ENCODE results near the gene KHDC1L.

KHDC1L gene

DNA sequence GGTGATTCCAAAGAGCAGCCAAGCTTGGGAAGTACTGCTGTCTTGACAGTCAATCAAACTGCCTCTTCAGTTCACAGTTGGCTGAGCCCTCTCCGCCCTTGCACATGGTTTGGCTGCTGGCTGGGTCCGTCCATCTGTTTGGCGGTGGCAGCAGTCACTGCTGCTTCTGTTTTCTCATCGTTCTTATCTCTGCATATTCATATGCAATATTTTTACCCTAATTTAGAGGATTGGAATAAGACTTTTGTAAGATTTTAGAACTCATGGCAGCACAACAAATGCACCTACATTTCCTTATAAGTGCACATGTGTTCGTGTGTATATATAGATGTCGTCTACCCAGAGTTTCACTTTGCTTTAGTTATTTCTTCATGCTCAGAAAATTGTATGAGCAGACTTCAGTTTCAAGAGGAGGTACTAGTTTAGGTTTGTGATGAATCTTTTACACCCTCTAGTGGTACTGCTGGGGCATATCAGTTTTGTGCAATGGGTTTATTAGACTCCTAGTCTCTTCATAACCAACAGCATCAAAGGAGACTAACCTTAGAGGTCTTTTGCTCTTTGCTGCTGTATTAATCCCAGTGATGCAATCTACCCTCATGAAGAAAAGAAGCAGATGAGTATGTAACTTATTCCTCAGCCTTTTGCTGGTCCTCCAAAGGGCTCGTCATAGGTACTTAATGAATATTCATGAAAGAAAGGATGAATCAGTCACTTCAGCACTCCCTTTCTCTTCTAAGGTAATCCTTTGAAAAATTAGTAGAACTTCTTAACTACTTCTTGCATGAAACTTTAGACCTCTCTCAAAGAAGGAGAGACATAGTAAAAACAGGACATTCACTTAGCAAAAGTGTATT, 44.3 kb downstream of the KHDC1L start:
- TF ChIP-seq, protein P1, sequence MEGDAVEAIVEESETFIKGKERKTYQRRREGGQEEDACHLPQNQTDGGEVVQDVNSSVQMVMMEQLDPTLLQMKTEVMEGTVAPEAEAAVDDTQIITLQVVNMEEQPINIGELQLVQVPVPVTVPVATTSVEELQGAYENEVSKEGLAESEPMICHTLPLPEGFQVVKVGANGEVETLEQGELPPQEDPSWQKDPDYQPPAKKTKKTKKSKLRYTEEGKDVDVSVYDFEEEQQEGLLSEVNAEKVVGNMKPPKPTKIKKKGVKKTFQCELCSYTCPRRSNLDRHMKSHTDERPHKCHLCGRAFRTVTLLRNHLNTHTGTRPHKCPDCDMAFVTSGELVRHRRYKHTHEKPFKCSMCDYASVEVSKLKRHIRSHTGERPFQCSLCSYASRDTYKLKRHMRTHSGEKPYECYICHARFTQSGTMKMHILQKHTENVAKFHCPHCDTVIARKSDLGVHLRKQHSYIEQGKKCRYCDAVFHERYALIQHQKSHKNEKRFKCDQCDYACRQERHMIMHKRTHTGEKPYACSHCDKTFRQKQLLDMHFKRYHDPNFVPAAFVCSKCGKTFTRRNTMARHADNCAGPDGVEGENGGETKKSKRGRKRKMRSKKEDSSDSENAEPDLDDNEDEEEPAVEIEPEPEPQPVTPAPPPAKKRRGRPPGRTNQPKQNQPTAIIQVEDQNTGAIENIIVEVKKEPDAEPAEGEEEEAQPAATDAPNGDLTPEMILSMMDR (IDR thresholded peaks at IDR 0.05): peak; percentile 83 to 88
- intact Hi-C loops (cut with DNase I; ENCODE audit: low total_unique reads): loop anchor here (10.0 kb wide), 1 partner anchor 766 kb away; no protein-coding TSS in a partner anchor
- peak overlapping the region; percentile 29 to 30 for H3K4me3 ChIP-seq

GRCh38 chr6:73180076-73180738, 45.1 kb downstream of the KHDC1L start:
- Histone ChIP-seq H3K4me3 (peak overlapping the region in 1 of 2 donors; percentile 30), H3K4me1 (no peaks in the 10 kb centered on the region), H3K36me3 (no peaks in the 10 kb centered on the region), H3K27me3 (no peaks in the 10 kb centered on the region), H3K27ac (no peak overlapping the region), H3K9me3 (no peaks in the 10 kb centered on the region)
- TF ChIP-seq, protein P1 (IDR thresholded peaks at IDR 0.05): no peak
- no peak for DNase-seq
- intact Hi-C loops (cut with DNase I; ENCODE audit: low total_unique reads): loop anchor here (10.0 kb wide), 1 partner anchor 765 kb away; no protein-coding TSS in a partner anchor

More for the DNA sequence above, 44.3 kb downstream of the KHDC1L start:
- H3K9me3 ChIP-seq: no peaks in the 10 kb centered on the region
- no peaks in the 10 kb centered on the region for H3K27me3 ChIP-seq
- no peak for DNase-seq
- no peaks in the 10 kb centered on the region for H3K36me3 ChIP-seq
- no peaks in the 10 kb centered on the region for H3K4me1 ChIP-seq
- H3K27ac ChIP-seq: no peak overlapping the region

DNA sequence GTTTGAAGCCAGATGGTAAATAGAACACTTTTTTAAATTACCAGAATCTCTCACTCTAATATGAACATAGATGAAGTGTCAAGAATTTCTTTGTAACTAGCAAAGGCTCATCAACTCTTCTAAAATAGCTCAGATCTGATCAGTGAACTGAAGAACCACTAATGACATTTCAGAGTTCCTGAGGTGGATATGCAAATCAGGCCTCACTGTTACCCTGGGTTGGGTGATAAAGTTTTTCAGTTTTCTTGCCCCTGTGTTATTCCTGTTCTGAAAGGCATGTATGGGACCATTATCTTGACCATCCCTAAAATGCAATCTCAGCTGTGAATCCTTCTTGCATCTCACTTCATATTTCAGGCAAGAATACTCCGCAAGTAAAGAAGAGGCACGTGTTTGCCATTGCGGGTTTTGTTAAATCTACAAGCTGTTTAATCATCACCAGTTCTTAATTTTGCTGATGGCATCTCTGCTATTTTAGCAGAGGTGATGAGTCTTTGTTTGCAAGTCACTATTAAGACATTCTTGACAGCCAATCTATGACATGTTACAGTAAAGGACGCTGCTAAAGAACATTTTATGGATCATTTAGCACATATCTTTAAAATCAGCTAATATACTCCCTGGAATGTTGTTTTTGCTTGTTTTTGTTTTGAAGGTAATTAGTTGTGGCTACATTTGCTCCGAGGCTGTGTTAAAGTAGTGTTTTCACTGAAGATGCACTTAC, 47.9 kb downstream of the KHDC1L start:
- H3K4me3 ChIP-seq: no peak overlapping the region
- DNase-seq: no peak
- no peaks in the 10 kb centered on the region for H3K4me1 ChIP-seq
- intact Hi-C loops (cut with DNase I; ENCODE audit: low total_unique reads): loop anchor here (10.0 kb wide), 1 partner anchor 547 kb away; no protein-coding TSS in a partner anchor
- no peaks in the 10 kb centered on the region for H3K27me3 ChIP-seq
- no peak overlapping the region for H3K27ac ChIP-seq
- no peaks in the 10 kb centered on the region for H3K9me3 ChIP-seq
- no peaks in the 10 kb centered on the region for H3K36me3 ChIP-seq
- TF ChIP-seq, protein P1 (IDR thresholded peaks at IDR 0.05): no peak

DNA sequence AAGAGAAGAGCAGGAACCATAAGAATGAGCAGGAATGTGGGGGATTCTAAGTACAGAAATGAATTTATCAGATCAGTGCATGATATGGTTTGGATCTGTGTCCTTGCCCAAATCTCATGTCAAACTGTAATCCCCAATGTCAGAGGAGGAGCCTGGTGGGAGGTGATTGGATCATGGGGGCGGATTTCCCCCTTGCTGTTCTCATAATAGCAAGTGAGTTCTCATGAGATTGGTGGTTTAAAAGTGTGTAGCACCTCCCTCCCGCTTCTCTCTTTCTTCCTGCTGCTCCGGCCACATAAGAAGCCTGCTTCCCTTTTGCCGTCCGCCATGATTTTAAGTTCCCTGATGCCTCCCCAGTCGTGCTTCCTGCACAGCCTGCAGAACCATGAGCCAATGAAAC, 49.2 kb downstream of the KHDC1L start:
- no peaks in the 10 kb centered on the region for H3K36me3 ChIP-seq

DNA sequence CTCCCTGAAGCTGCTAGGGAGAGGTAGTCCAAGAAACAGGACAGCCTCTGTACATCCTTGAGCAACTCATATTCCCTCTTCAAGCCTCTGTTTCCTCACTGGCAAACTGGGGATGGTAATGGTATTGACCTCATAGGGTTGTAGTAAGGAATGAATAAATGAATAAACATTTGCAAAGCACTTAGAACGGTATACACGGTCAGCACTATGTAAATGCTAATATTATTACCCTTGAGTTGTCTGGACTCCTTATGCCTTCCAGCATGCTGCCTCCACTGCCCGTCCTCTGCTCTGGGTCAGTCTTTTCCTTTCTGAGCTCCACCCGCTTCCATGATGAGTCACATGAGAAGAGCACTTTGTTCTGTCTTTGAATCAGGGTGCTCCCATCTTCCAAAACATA, 50.6 kb downstream of the KHDC1L start:
- H3K9me3 ChIP-seq: no peaks in the 10 kb centered on the region
- TF ChIP-seq, protein P1 (IDR thresholded peaks at IDR 0.05): no peak
- no peak overlapping the region for H3K4me3 ChIP-seq
- intact Hi-C loops (cut with DNase I; ENCODE audit: low total_unique reads): loop anchor here (10.0 kb wide), 1 partner anchor 550 kb away; no protein-coding TSS in a partner anchor
- H3K27me3 ChIP-seq: no peaks in the 10 kb centered on the region
- H3K27ac ChIP-seq: no peak overlapping the region
- no peaks in the 10 kb centered on the region for H3K4me1 ChIP-seq
- DNase-seq: no peak
- no peaks in the 10 kb centered on the region for H3K36me3 ChIP-seq

More for the DNA sequence above, 49.2 kb downstream of the KHDC1L start:
- H3K27me3 ChIP-seq: no peaks in the 10 kb centered on the region
- intact Hi-C loops (cut with DNase I; ENCODE audit: low total_unique reads): loop anchor here (10.0 kb wide), 1 partner anchor 549 kb away; no protein-coding TSS in a partner anchor
- no peak for DNase-seq
- H3K27ac ChIP-seq: no peak overlapping the region
- no peaks in the 10 kb centered on the region for H3K9me3 ChIP-seq
- TF ChIP-seq, protein P1 (IDR thresholded peaks at IDR 0.05): no peak
- H3K4me3 ChIP-seq: no peak overlapping the region
- H3K4me1 ChIP-seq: no peaks in the 10 kb centered on the region

All from tibial artery (tissue), 4 donors.